H1 (cell line): ENCODE results near the gene ZDHHC23. TPM values are rescaled to one million over a fixed set of nuclear protein-coding genes. Genes with fewer than 3 reads are reported as not detected.

Source experiments
- BRCA1 ChIP-seq: IDR thresholded peaks from 2 replicates; pipeline ENCODE4 v1.6.1; 2012; ENCODE audit warnings: low read depth, low read length, improper control_type of control experiment
- TCF12 ChIP-seq: IDR thresholded peaks from 2 replicates; pipeline ENCODE4 v1.6.1; 2011; ENCODE audit warnings: low read depth, mild to moderate bottlenecking, low read length
- polyA plus RNA-seq, 7 experiments: library from polyadenylated mRNA; depleted of rRNA in 3 of 7; stranded (reverse) in 5 of 7; unstranded in 2 of 7; fragments of >200 nt in 5 of 7; fragments of 200-250 nt in 2 of 7; gene quantifications; 1 replicate in 5 of 7; 2 replicates in 1 of 7; 4 replicates in 1 of 7; pipeline versions ENCODE4 v1.2.1 to v1.2.3, GENCODE V29; 2011 to 2013; ENCODE audit warnings: missing spikeins in 2 of 7, mixed read lengths in 2 of 7
- total RNA-seq: library from RNA; stranded (reverse); fragmentation: NEBNext Ultra II Directional; extraction: Animal tissue kit (Norgen Biotek cat#: 25700); gene quantifications from 2 replicates; pipeline ENCODE4 v1.2.1, GENCODE V29; 2021

ZDHHC23 gene
- total and polyA plus RNA-seq, 2 of the 8 experiments (the other 6 are each of a cell fraction or from before 2014, with no cell fraction given): 6.2 to 15.7 TPM

DNA sequence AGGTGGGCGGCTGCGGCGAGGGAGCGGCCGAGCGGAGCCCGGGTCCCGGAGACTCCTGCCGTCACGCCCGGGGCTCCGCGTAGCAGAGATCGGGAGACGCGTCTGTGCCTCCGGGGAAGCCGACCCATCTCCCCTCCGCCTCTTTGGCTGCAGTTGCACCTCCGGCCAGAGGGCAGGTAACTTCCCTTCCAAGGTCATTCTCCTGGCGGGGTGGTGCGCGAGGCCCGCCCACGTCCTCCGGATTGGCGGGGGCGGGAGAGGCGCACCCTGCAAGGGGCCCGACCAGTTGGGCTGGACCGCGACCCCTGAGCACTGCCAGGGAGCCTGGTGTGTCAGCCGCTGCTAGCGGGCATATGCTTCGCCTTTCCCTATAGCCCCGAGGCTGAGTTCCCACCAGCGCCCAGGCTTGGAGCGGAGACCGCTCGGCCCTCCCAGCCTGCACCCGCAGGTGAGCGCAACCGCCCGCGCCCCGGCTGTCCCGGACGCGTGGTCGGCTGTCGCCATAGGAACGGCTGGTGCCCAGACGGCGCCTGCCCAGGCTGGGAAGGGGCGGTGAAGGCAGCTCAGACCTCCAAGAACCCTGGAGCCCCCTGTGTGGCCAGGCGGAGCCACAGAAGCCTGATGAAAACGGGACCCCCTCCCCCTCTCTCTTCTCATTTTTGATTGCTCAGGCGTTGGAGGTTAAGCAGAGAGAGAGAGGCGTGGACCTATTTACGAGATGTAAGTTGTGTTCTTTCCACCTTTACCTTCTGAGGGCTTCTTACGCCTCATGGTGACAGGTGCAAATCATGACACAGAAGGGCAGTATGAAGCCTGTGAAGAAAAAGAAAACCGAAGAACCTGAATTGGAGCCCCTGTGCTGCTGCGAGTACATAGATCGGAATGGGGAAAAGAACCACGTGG lies 453 bp downstream of the ZDHHC23 start (continued):
- TF ChIP-seq TCF12: no peak
- TF ChIP-seq BRCA1: no peak
